ENCODE measurements around the gene DEGS2. TPM values are rescaled to one million over a fixed set of nuclear protein-coding genes. Genes with fewer than 3 reads are reported as not detected.
"Not testable (repeated sequence)": the region's sequence is repeated elsewhere in the genome, so short reads cannot be mapped to it uniquely, and the experiment has no call there.

The DEGS2 gene
- not detected in 2 replicates for total RNA-seq (2014; rRNA removed; shearing (Covaris generic))

- DNase-seq (ENCODE audit: low spot score), result no peak
Observed at GRCh38 chr14:100159094-100159864, at the start of gene DEGS2. Gene DEGS2 (minus strand): TSS chr14:100159645. CDS start chr14:100159587, 58 bp downstream.

- DNase-seq (ENCODE audit: low spot score), result not testable (repeated sequence)
Observed at GRCh38 chr14:100208136-100208535, 48.7 kb upstream of the DEGS2 start.

- DNase-seq (ENCODE audit: low spot score), result not testable (repeated sequence)
Observed at GRCh38 chr14:100207588-100207987, 48.1 kb upstream of the DEGS2 start.

GRCh38 chr14:100204835-100205167 lies 45.4 kb upstream of the DEGS2 start:
- DNase-seq (ENCODE audit: low spot score), result not testable (repeated sequence)

GRCh38 chr14:100203962-100204834 lies 44.8 kb upstream of the DEGS2 start:
- DNase-seq (ENCODE audit: low spot score), result no peak

GRCh38 chr14:100203146-100203545 lies 43.7 kb upstream of the DEGS2 start:
- DNase-seq (ENCODE audit: low spot score), result no peak

DNA sequence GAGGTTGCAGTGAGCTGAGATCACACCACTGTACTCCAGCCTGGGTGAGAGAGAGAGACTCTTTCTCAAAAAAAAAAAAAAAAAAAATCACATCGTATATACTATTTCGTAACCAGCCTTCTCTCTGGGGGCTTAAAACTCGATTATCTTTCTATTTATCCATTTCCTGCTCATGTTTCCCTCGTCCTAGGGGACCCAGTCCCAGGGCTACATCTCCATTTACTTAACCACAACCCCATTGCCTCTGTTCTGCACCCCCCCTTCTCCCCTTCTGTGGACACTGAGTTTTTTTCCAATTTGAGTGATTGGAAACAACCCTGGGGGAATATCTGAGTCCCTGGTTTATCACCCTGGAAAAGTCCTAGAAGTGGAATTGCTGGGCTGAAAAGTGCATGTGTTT lies 43.3 kb upstream of the DEGS2 start:
- no peak for DNase-seq (ENCODE audit: low spot score)

DNA sequence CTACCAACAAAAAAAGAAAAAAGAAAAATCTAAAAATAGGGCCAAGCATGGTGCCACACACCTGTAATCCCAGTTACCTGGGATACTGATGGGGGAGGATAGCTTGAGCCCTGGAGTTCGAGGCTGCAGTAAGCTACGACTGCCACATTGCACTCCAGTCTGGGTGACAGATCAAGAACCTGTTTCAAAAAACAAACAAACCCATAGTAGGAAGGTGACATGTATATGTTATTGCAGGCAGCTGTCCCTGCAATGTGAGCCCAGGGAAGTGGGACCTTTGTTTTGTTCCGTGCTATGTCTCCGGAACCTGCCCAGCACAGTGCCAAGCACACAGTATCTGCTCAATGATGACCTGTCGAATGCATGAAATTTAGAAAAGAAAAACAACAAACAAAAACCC lies 42.3 kb upstream of the DEGS2 start:
- DNase-seq (ENCODE audit: low spot score), result no peak

- no peak for DNase-seq (ENCODE audit: low spot score)
Observed at GRCh38 chr14:100200311-100200710, 40.9 kb upstream of the DEGS2 start.

- no peak for DNase-seq (ENCODE audit: low spot score)
Observed at GRCh38 chr14:100199240-100199860, 39.9 kb upstream of the DEGS2 start.

DNA sequence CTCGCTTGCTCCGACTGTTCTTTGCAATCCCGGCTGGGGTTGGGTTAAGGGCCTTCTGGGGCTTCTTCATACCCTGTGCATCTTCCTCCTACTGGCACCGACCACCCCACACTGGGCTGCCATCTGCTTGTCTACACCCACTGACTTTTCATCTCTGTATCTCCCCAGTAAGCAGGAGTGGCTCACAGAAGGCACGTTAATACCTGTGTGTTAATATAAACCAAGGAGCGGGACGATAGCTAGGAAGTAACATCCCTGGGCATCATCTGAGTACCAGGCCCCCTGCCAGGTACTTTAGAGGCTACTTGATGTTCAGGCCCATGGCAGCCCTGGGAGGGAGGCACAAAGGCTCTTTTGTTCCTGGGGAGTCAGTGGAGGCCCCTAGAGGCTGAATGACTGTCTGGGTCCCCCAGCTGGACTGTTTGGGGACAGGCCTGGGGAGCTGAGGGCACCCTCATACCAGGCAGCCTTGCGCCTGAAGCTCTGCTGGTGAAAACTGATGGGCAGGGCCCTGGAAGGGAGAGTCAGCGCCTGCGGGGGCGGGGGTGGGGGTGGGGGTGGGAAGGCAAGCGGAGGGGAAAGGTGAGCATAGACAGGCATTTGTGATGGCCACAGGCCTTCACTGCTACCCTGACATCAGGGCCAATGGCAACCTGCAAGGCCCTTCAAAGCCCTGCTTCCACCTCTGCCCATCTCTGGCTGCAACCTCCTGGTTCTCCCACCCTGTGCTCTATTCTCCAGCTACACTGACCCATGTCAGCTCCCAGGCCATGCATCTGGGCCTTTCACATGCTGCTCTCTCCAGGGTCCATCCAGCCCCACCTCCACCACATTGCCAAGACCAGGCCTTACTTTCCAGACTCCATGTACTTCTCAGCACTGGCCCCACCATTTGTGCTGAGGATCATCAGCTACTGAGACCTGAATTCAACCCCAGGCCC lies 34.2 kb upstream of the DEGS2 start:
- DNase-seq (ENCODE audit: low spot score), result no peak

- DNase-seq (ENCODE audit: low spot score), result peak; percentile 83
Observed at GRCh38 chr14:100192672-100193416, 33.4 kb upstream of the DEGS2 start.

GRCh38 chr14:100192250-100192671 lies 32.8 kb upstream of the DEGS2 start:
- DNase-seq (ENCODE audit: low spot score), result no peak

GRCh38 chr14:100191584-100192249 lies 32.3 kb upstream of the DEGS2 start:
- no peak for DNase-seq (ENCODE audit: low spot score)

GRCh38 chr14:100190126-100190525 lies 30.7 kb upstream of the DEGS2 start:
- no peak for DNase-seq (ENCODE audit: low spot score)

GRCh38 chr14:100188392-100189030 lies 29.1 kb upstream of the DEGS2 start:
- no peak for DNase-seq (ENCODE audit: low spot score)

DNA sequence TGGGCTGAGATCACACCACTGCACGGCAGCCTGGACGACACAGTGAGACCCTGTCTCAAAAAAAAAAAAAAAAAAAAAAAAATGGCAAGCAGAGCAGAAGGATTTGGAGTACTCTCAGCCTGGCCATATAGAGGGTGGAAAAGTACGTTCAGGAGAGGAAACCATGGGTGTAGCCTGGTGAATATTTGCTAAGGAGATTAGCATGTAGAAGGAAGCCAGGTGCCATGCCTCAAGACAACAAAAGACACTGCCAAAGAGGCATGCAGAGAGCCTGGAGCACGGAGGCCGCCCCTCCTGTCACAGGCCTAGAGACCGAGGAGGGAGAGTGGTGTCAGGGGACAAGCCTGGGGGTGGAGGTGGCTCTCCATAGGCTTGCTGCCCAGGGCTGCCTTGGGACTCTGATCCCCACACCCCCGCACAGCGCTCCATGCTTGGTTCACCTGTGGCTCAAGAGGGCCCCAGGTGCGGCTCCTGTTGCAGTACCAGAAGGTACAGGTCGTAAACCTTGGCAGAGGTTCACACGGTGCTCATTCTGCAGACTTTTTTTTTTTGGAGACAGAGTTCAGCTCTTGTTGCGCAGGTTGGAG lies 27.9 kb upstream of the DEGS2 start:
- DNase-seq (ENCODE audit: low spot score), result no peak

GRCh38 chr14:100181876-100182551 lies 22.6 kb upstream of the DEGS2 start:
- peak; percentile 8 for DNase-seq (ENCODE audit: low spot score)

Measured in A172 (cell line).